ENCODE data around the gene ARHGAP28. TPM values are rescaled to one million over a fixed set of nuclear protein-coding genes. Genes with fewer than 3 reads are reported as not detected.

Gene ARHGAP28
- total RNA-seq, 2 donors from 2014 or later = 110 to 133 TPM

GRCh38 chr18:6793986-6794385 is 64.5 kb downstream of the ARHGAP28 start:
- no peak overlapping the region for H3K9ac ChIP-seq (ENCODE audit: extremely low read depth, low read length, poor library complexity, severe bottlenecking)
- no peak overlapping the region for H3K4me3 ChIP-seq (ENCODE audit: low read length)
- no peaks in the 10 kb centered on the region for H3K27me3 Mint-ChIP-seq (ENCODE audit: insufficient read depth)
- no peak for TF ChIP-seq CTCF (conservative IDR thresholded peaks at IDR 0.05)
- no peaks in the 10 kb centered on the region for H3K27me3 ChIP-seq (ENCODE audit: control insufficient read depth, insufficient read depth, low read length, poor library complexity, severe bottlenecking)
- H3K4me1 ChIP-seq (ENCODE audit: control insufficient read depth, insufficient read depth, low read length) = no peaks in the 10 kb centered on the region
- H3K9me3 Mint-ChIP-seq = peaks cover 5% of the 10 kb centered on the region
- H3K36me3 ChIP-seq (ENCODE audit: control insufficient read depth, insufficient read depth, low read length) = peaks cover 36% of the 10 kb centered on the region
- WGBS, 2 experiments (ENCODE audit: insufficient coverage in 1 of 2, insufficient read length in 1 of 2) = 97 to 100% methylated on average over 1 to 2 of the region's 2 CpGs
- no peak overlapping the region for H3K4me3 Mint-ChIP-seq
- H3K9me3 ChIP-seq (ENCODE audit: control insufficient read depth, low read length) = peaks cover 14% of the 10 kb centered on the region
- H3K4me1 Mint-ChIP-seq = peaks cover 8% of the 10 kb centered on the region
- H3K36me3 Mint-ChIP-seq (ENCODE audit: low read depth) = peaks cover 47% of the 10 kb centered on the region
- no peak for DNase-seq
- H3K27ac Mint-ChIP-seq = no peak overlapping the region
- H3K27ac ChIP-seq (ENCODE audit: low read depth, low read length) = no peak overlapping the region

GRCh38 chr18:6795307-6795706 is 65.8 kb downstream of the ARHGAP28 start:
- Histone ChIP-seq H3K4me3 (ENCODE audit: low read length) (no peak overlapping the region), H3K9ac (ENCODE audit: extremely low read depth, low read length, poor library complexity, severe bottlenecking) (no peak overlapping the region), H3K27ac (ENCODE audit: low read depth, low read length) (no peak overlapping the region), H3K36me3 (ENCODE audit: control insufficient read depth, insufficient read depth, low read length) (peaks cover 30% of the 10 kb centered on the region), H3K9me3 (ENCODE audit: control insufficient read depth, low read length) (peaks cover 3% of the 10 kb centered on the region), H3K4me1 (ENCODE audit: control insufficient read depth, insufficient read depth, low read length) (no peaks in the 10 kb centered on the region), H3K27me3 (ENCODE audit: control insufficient read depth, insufficient read depth, low read length, poor library complexity, severe bottlenecking) (no peaks in the 10 kb centered on the region)
- DNase-seq = no peak
- no peaks in the 10 kb centered on the region for H3K27me3 Mint-ChIP-seq (ENCODE audit: insufficient read depth)
- peaks cover 8% of the 10 kb centered on the region for H3K4me1 Mint-ChIP-seq
- H3K36me3 Mint-ChIP-seq (ENCODE audit: low read depth) = peaks cover 53% of the 10 kb centered on the region
- no peak overlapping the region for H3K4me3 Mint-ChIP-seq
- TF ChIP-seq CTCF (conservative IDR thresholded peaks at IDR 0.05) = no peak
- H3K9me3 Mint-ChIP-seq = peaks cover 12% of the 10 kb centered on the region
- 86 to 91% methylated on average over 2 to 4 of the region's 4 CpGs for WGBS, 2 experiments (ENCODE audit: insufficient coverage in 1 of 2, insufficient read length in 1 of 2)
- H3K27ac Mint-ChIP-seq = peak overlapping the region; percentile 64

GRCh38 chr18:6796511-6796910 is 67.0 kb downstream of the ARHGAP28 start:
- WGBS, 2 experiments (ENCODE audit: insufficient coverage in 1 of 2, insufficient read length in 1 of 2) = 86 to 100% methylated on average over 2 of the region's 3 CpGs
- Mint-ChIP-seq H3K4me1 (peaks cover 4% of the 10 kb centered on the region), H3K36me3 (ENCODE audit: low read depth) (peaks cover 54% of the 10 kb centered on the region), H3K9me3 (peaks cover 23% of the 10 kb centered on the region), H3K27me3 (ENCODE audit: insufficient read depth) (no peaks in the 10 kb centered on the region), H3K27ac (no peak overlapping the region), H3K4me3 (no peak overlapping the region)
- Histone ChIP-seq H3K4me3 (ENCODE audit: low read length) (no peak overlapping the region), H3K4me1 (ENCODE audit: control insufficient read depth, insufficient read depth, low read length) (no peaks in the 10 kb centered on the region), H3K36me3 (ENCODE audit: control insufficient read depth, insufficient read depth, low read length) (peaks cover 33% of the 10 kb centered on the region), H3K9me3 (ENCODE audit: control insufficient read depth, low read length) (peaks cover 13% of the 10 kb centered on the region), H3K27me3 (ENCODE audit: control insufficient read depth, insufficient read depth, low read length, poor library complexity, severe bottlenecking) (no peaks in the 10 kb centered on the region), H3K9ac (ENCODE audit: extremely low read depth, low read length, poor library complexity, severe bottlenecking) (no peak overlapping the region), H3K27ac (ENCODE audit: low read depth, low read length) (no peak overlapping the region)
- DNase-seq = no peak
- no peak for TF ChIP-seq CTCF (conservative IDR thresholded peaks at IDR 0.05)
